GM10266 (cell line): ENCODE measurements around the gene OR7G1.

Source experiments
- DNase-seq: peaks from one replicate; pipeline ENCODE4 v3.0.0; 2012; ENCODE audit errors: extremely low spot score
- TF ChIP-seq, protein P1 (sequence below): IDR thresholded peaks from 2 replicates; pipeline ENCODE4 v1.5.1; 2012; ENCODE audit warnings: mild to moderate bottlenecking, low read depth; ENCODE audit not compliant: control insufficient read depth, insufficient read depth; ENCODE audit errors: missing control alignments

The OR7G1 gene

DNA sequence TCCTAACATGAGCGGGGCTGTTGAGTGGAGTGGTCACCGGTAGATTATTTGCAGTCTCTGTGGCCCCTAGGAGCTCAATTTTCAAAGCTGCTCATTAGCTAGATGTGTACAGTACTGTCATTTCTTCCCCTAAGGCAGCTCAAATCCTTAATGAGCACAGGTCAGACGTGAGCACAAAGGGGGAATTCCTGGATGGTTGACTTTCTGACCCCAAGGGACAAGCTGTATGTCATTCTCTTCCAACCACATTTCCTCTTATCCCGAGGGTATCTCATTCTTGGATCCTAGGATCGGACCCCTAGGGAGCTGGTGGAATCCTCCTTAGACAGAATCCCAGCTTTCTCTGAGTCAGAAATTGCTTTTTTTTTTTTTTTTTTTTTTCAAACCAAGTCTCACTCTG lies 16.9 kb upstream of the OR7G1 start:
- DNase-seq: no peak
- TF ChIP-seq, protein P1, sequence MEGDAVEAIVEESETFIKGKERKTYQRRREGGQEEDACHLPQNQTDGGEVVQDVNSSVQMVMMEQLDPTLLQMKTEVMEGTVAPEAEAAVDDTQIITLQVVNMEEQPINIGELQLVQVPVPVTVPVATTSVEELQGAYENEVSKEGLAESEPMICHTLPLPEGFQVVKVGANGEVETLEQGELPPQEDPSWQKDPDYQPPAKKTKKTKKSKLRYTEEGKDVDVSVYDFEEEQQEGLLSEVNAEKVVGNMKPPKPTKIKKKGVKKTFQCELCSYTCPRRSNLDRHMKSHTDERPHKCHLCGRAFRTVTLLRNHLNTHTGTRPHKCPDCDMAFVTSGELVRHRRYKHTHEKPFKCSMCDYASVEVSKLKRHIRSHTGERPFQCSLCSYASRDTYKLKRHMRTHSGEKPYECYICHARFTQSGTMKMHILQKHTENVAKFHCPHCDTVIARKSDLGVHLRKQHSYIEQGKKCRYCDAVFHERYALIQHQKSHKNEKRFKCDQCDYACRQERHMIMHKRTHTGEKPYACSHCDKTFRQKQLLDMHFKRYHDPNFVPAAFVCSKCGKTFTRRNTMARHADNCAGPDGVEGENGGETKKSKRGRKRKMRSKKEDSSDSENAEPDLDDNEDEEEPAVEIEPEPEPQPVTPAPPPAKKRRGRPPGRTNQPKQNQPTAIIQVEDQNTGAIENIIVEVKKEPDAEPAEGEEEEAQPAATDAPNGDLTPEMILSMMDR: no peak

GRCh38 chr19:9130965-9131364 lies 15.4 kb upstream of the OR7G1 start:
- no peak for DNase-seq
- TF ChIP-seq, protein P1: no peak

DNA sequence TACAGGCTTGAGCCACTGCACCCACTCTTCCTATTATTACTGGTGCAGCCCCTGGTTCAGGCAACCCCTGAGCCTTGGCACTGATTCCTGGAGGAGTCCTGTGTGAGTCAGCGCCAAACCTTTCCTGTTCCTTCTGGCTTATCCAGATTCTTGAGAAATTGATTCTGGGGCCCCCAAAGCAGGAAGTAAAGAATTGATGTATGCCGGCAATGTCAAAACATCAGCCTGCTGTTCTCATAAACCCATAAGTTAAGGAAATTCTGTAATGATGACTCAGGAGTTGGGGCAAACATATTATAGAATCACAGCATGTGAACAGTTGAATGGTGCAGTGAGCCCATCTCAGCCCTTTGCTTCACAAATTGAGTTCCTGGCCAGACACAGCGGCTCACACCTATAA lies 12.6 kb upstream of the OR7G1 start:
- TF ChIP-seq, protein P1: no peak
- no peak for DNase-seq

DNA sequence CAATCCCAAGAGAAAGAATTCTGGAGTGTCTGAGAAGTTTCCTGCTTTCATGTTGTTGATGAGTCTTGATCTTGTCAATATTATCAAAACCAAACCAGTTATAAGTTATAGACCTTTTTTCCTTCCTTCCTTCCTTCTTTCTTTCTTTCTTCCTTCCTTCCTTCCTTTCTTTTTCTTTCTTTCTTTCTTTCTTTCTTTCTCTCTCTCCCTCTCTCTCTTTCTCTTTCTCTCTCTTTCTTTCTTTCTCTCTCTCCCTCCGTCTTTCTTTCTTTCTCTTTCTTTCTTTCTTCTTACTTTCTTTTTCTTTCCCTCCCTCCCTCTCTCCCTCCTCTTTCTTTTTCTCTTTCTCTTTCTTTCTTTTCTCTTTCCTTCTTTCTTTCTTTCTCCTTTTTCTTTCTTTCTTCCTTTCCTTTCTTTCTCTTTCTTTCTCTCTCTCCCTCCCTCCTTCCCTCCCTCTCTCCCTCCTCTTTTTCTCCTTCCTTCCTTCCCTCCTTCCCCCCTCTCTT lies 11.4 kb upstream of the OR7G1 start, which contains the start of gene OR7G3:
Gene OR7G3, minus strand, starts transcription at position 51 of the 506 bp plus-strand sequence. Its CDS starts 0 bp downstream, at position 51.
- TF ChIP-seq, protein P1: no peak
- DNase-seq: no peak

DNA sequence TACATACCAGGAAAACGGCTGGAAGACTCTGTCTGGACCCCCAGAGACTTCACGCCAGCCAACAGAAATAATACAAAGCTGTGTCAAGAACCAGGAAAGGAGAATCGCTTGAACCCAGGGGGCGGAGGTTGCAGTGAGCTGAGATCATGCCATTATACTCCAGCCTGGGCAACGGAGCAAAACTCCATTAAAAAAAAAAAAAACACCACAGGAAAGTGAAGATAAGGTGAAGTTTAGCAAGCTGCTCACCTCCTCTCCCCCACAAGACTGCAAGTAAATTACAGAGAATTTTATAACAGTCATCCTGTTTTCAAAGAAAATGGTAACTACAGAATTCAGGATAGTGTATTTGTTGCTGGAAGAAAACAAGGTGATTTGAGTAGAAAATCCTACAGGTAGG lies 984 bp upstream of the OR7G1 start:
- TF ChIP-seq, protein P1: no peak

DNA sequence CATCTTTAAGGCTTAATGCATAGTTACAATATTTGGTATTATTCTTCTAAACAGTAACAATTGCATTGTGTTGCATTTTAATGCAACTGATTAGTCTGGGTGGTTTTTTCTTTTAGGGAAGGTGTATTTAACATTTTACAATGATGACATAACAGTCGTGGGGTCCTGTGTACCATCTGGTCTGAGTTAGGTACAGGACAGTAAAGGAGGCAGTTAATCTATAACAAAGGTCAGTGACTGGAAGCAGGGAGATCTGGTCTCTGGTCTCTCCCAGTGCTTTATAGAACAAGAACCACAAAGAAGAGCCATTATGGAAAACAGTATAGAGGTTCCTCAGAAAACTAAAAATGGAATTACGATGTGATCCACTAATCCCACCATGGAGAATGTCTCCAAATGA lies 5.6 kb downstream of the OR7G1 start:
- no peak for DNase-seq
- TF ChIP-seq, protein P1: no peak

More for the DNA sequence above, 984 bp upstream of the OR7G1 start:
- no peak for DNase-seq

DNA sequence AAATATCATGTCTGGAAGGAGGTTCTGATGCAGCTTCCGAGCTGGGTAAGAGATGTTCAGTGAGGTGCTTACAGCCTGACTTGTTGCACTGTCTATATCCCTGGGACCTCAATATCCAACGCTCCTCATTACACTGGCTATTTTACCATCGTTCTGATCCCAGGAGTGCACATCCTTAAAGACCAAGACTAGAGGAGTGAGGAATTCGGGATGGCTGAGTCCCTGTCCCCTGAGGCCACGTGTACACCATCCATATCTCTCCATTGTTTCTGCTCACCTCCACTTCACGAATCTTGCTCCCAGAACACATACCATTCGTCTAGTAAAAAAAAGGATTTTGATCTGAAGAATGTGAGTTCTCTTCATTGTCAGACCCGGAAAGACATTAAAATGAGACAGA lies 8.2 kb downstream of the OR7G1 start, which contains the start of gene OR7G2:
Gene OR7G2, minus strand, starts transcription at position 101 of the 400 bp plus-strand sequence. CDS start 4,232 bp downstream, outside the sequence.
- TF ChIP-seq, protein P1: no peak
- no peak for DNase-seq
